K562 (cell line): Measurements from ENCODE around the gene ASIC1. TPM values are rescaled to one million over a fixed set of nuclear protein-coding genes. Genes with fewer than 3 reads are reported as not detected.

Experiments used
- BHLHE40 ChIP-seq: IDR thresholded peaks from 2 replicates; pipeline ENCODE4 v1.6.1; 2011; ENCODE audit warnings: low read length, improper control_type of control experiment
- HSF4 ChIP-seq: fragments of 250-450 bp; sonication (Bioruptor Pico); IDR thresholded peaks from 2 replicates; pipeline ENCODE4 v2.1.2; 2022; ENCODE audit warnings: mild to moderate bottlenecking, moderate library complexity, borderline replicate concordance
- MEF2D ChIP-seq: conservative IDR thresholded peaks from 2 replicates; pipeline ENCODE4 v1.6.1; 2016; ENCODE audit warnings: low read depth, missing genetic modification characterization, missing compliant biosample characterization
- NUFIP1 ChIP-seq: fragments of 450-650 bp; IDR thresholded peaks from 2 replicates; pipeline ENCODE4 v1.6.1; 2018; ENCODE audit not compliant: partially characterized antibody
- PHB ChIP-seq: fragments of 250-450 bp; sonication (Bioruptor Pico); IDR thresholded peaks from 2 replicates; pipeline ENCODE4 v1.5.0; 2021
- PHTF2 ChIP-seq: fragments of 250-450 bp; sonication (Bioruptor Pico); IDR thresholded peaks from 2 replicates; pipeline ENCODE4 v1.5.0; 2021; ENCODE audit warnings: mild to moderate bottlenecking
- PML ChIP-seq: IDR thresholded peaks from 2 replicates; pipeline ENCODE4 v1.6.1; 2012; ENCODE audit warnings: low read length, inconsistent platforms
- PPARD ChIP-seq: fragments of 250-450 bp; sonication (Bioruptor Pico); IDR thresholded peaks from 2 replicates; pipeline ENCODE4 v1.8.0; 2022; ENCODE audit warnings: inconsistent platforms, mild to moderate bottlenecking, moderate library complexity
- RB1 ChIP-seq: fragments of 450-650 bp; IDR thresholded peaks from 2 replicates; pipeline ENCODE4 v1.6.1; 2017; ENCODE audit warnings: low read depth, mild to moderate bottlenecking
- SP2 ChIP-seq: IDR thresholded peaks from 2 replicates; pipeline ENCODE4 v1.6.1; 2011; ENCODE audit warnings: mild to moderate bottlenecking, low read depth, low read length, moderate library complexity; ENCODE audit not compliant: poor library complexity, severe bottlenecking; ENCODE audit errors: extremely low read depth
- SREBF1 ChIP-seq: fragments of 150-350 bp; IDR thresholded peaks from 2 replicates; pipeline ENCODE4 v1.6.1; 2014; ENCODE audit warnings: antibody characterized with exemption, low read depth, low read length, borderline replicate concordance
- ZNF766 ChIP-seq: fragments of 200-800 bp; sonication (Bioruptor generic); conservative IDR thresholded peaks from 2 replicates; pipeline ENCODE4 v1.6.1; 2016; ENCODE audit warnings: missing genetic modification characterization, missing compliant biosample characterization
- polyA plus RNA-seq, 8 experiments: library from polyadenylated mRNA; depleted of rRNA in 4 of 8; stranded (reverse) in 5 of 8; unstranded in 3 of 8; fragments of >200 nt; fragmentation: Nextera tagmentation in 2 of 8; fragmentation: Illumina TruSeq in 1 of 8; extraction: Ambion mirVana in 2 of 8; extraction: Trizol in 1 of 8; gene quantifications; 2 replicates each; pipeline versions ENCODE4 v1.2.1 to v1.2.3, GENCODE V29; 2011 to 2014; ENCODE audit warnings: inconsistent platforms in 1 of 8, missing spikeins in 1 of 8
- total RNA-seq, 7 experiments: library from RNA; depleted of rRNA in 6 of 7; stranded (reverse); fragments of >200 nt in 6 of 7; fragmentation: Illumina TruSeq in 2 of 7; extraction: Trizol in 2 of 7; gene quantifications; 2 replicates each; pipeline versions ENCODE4 v1.2.1 to v1.2.3, GENCODE V29; 2011 to 2021; ENCODE audit warnings: low replicate concordance in 1 of 7
- TF ChIP-seq, protein P1 (sequence below): fragments of 200-600 bp; sonication (generic); IDR thresholded peaks from one replicate; pipeline ENCODE4 v1.6.1; 2012; ENCODE audit warnings: mild to moderate bottlenecking, low read depth, low read length, inconsistent platforms
- TF ChIP-seq, protein P2 (sequence below): fragments of 450-650 bp; IDR thresholded peaks from 2 replicates; pipeline ENCODE4 v1.7.1; 2018; ENCODE audit warnings: mild to moderate bottlenecking, low read depth; ENCODE audit not compliant: partially characterized antibody

ASIC1 gene
- total and polyA plus RNA-seq, 9 of the 15 experiments (the other 6 are each of a cell fraction or from before 2014, with no cell fraction given): 0.01 to 1.7 (median 0.45) TPM

DNA sequence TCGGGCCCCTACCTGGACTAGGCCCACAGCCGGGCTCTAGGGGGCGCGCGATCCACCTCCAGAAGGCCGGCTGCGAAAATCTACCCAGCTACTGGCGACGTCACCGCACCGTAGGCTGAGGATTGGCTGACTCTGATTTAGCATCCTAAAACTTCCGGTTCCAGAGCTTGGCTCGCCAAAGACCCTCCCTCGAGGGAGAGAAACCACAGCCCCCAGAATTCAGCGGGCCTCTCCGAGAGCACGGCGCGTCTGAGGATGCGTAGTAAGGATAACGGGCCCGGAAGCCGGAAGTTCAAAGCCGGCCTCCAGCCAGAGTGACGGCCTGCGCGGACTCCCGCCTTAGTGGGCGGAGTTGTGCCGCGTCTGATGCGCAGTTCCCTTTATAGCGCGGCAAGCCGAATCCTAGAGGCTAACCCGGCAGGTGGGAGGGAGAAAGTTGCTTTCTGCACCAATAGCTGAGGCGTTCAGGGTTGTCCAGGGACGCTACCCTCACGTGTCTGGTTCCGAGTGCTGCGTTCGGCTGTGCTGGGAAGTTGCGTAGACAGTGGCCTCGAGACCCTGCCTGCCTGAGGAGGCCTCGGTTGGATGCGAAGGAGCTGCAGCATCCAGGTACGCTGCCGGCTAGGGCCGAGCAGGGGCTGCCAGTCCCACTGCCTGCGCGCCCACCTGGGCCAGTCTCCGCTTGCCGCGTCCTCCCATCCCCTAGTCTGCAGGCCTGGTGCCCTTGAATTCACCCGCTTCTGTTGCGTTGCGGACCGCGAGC lies 54.5 kb downstream of the ASIC1 start, which contains the start of gene COX14 (continued):
- TF ChIP-seq, protein P1, sequence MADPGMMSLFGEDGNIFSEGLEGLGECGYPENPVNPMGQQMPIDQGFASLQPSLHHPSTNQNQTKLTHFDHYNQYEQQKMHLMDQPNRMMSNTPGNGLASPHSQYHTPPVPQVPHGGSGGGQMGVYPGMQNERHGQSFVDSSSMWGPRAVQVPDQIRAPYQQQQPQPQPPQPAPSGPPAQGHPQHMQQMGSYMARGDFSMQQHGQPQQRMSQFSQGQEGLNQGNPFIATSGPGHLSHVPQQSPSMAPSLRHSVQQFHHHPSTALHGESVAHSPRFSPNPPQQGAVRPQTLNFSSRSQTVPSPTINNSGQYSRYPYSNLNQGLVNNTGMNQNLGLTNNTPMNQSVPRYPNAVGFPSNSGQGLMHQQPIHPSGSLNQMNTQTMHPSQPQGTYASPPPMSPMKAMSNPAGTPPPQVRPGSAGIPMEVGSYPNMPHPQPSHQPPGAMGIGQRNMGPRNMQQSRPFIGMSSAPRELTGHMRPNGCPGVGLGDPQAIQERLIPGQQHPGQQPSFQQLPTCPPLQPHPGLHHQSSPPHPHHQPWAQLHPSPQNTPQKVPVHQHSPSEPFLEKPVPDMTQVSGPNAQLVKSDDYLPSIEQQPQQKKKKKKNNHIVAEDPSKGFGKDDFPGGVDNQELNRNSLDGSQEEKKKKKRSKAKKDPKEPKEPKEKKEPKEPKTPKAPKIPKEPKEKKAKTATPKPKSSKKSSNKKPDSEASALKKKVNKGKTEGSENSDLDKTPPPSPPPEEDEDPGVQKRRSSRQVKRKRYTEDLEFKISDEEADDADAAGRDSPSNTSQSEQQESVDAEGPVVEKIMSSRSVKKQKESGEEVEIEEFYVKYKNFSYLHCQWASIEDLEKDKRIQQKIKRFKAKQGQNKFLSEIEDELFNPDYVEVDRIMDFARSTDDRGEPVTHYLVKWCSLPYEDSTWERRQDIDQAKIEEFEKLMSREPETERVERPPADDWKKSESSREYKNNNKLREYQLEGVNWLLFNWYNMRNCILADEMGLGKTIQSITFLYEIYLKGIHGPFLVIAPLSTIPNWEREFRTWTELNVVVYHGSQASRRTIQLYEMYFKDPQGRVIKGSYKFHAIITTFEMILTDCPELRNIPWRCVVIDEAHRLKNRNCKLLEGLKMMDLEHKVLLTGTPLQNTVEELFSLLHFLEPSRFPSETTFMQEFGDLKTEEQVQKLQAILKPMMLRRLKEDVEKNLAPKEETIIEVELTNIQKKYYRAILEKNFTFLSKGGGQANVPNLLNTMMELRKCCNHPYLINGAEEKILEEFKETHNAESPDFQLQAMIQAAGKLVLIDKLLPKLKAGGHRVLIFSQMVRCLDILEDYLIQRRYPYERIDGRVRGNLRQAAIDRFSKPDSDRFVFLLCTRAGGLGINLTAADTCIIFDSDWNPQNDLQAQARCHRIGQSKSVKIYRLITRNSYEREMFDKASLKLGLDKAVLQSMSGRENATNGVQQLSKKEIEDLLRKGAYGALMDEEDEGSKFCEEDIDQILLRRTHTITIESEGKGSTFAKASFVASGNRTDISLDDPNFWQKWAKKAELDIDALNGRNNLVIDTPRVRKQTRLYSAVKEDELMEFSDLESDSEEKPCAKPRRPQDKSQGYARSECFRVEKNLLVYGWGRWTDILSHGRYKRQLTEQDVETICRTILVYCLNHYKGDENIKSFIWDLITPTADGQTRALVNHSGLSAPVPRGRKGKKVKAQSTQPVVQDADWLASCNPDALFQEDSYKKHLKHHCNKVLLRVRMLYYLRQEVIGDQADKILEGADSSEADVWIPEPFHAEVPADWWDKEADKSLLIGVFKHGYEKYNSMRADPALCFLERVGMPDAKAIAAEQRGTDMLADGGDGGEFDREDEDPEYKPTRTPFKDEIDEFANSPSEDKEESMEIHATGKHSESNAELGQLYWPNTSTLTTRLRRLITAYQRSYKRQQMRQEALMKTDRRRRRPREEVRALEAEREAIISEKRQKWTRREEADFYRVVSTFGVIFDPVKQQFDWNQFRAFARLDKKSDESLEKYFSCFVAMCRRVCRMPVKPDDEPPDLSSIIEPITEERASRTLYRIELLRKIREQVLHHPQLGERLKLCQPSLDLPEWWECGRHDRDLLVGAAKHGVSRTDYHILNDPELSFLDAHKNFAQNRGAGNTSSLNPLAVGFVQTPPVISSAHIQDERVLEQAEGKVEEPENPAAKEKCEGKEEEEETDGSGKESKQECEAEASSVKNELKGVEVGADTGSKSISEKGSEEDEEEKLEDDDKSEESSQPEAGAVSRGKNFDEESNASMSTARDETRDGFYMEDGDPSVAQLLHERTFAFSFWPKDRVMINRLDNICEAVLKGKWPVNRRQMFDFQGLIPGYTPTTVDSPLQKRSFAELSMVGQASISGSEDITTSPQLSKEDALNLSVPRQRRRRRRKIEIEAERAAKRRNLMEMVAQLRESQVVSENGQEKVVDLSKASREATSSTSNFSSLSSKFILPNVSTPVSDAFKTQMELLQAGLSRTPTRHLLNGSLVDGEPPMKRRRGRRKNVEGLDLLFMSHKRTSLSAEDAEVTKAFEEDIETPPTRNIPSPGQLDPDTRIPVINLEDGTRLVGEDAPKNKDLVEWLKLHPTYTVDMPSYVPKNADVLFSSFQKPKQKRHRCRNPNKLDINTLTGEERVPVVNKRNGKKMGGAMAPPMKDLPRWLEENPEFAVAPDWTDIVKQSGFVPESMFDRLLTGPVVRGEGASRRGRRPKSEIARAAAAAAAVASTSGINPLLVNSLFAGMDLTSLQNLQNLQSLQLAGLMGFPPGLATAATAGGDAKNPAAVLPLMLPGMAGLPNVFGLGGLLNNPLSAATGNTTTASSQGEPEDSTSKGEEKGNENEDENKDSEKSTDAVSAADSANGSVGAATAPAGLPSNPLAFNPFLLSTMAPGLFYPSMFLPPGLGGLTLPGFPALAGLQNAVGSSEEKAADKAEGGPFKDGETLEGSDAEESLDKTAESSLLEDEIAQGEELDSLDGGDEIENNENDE: no peak
- TF ChIP-seq RB1 (peak; percentile 66; the same call in 1 of the 2 replicates), ZNF766 (no peak), MEF2D (tag) (no peak), SP2 (peak; percentile 59), SREBF1 (no peak), PPARD (CRISPR knock-in tag) (no peak), PHB (peak; percentile 78; the same call in 1 of the 2 replicates), PML (peak; percentile 62; the same call in 1 of the 2 replicates), NUFIP1 (no peak), PHTF2 (CRISPR knock-in tag) (no peak), HSF4 (CRISPR knock-in tag) (no peak), BHLHE40 (peak; percentile 94)
- TF ChIP-seq, protein P2, sequence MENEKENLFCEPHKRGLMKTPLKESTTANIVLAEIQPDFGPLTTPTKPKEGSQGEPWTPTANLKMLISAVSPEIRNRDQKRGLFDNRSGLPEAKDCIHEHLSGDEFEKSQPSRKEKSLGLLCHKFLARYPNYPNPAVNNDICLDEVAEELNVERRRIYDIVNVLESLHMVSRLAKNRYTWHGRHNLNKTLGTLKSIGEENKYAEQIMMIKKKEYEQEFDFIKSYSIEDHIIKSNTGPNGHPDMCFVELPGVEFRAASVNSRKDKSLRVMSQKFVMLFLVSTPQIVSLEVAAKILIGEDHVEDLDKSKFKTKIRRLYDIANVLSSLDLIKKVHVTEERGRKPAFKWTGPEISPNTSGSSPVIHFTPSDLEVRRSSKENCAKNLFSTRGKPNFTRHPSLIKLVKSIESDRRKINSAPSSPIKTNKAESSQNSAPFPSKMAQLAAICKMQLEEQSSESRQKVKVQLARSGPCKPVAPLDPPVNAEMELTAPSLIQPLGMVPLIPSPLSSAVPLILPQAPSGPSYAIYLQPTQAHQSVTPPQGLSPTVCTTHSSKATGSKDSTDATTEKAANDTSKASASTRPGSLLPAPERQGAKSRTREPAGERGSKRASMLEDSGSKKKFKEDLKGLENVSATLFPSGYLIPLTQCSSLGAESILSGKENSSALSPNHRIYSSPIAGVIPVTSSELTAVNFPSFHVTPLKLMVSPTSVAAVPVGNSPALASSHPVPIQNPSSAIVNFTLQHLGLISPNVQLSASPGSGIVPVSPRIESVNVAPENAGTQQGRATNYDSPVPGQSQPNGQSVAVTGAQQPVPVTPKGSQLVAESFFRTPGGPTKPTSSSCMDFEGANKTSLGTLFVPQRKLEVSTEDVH: peak; percentile 86
